Vagina (tissue), 2 donors: ENCODE measurements around the gene BBS5. TPM values are rescaled to one million over a fixed set of nuclear protein-coding genes. Genes with fewer than 3 reads are reported as not detected.

Experiments
- DNase-seq, 2 donors: peaks; one replicate each; pipeline ENCODE4 v3.0.0-alpha.2; 2017; ENCODE audit errors: extremely low spot score in 2 of 2
- H3K27ac ChIP-seq: fragments of 200-600 bp; sonication (generic); one replicate; pipeline ENCODE4 v1.5.1; 2019
- H3K27me3 ChIP-seq: fragments of 200-600 bp; sonication (generic); one replicate; pipeline ENCODE4 v1.5.1; 2019
- H3K36me3 ChIP-seq, 2 donors: fragments of 200-600 bp; sonication (generic); one replicate each; pipeline ENCODE4 v1.5.1; 2017 to 2019
- H3K4me1 ChIP-seq: fragments of 200-600 bp; sonication (generic); one replicate; pipeline ENCODE4 v1.5.1; 2019
- H3K4me3 ChIP-seq, 2 donors: fragments of 200-600 bp; sonication (generic); 1 replicate in 1 of 2; 2 replicates in 1 of 2; pipeline ENCODE4 v1.5.1; 2016 to 2019
- H3K9me3 ChIP-seq: fragments of 200-600 bp; sonication (generic); one replicate; pipeline ENCODE4 v1.5.1; 2019
- CTCF ChIP-seq, 3 experiments: fragments of 450-650 bp in 2 of 3; fragments of 200-600 bp in 1 of 3; sonication (generic) in 1 of 3; IDR thresholded peaks; one replicate each; pipeline ENCODE4 v1.5.1; 2017 to 2019; ENCODE audit warnings: antibody characterized with exemption in 3 of 3, mild to moderate bottlenecking in 2 of 3, moderate library complexity in 2 of 3
- POLR2A ChIP-seq, 2 donors: fragments of 450-650 bp; IDR thresholded peaks; one replicate each; pipeline ENCODE4 v1.6.1; 2017; ENCODE audit warnings: antibody characterized with exemption in 2 of 2, mild to moderate bottlenecking in 2 of 2, moderate library complexity in 2 of 2
- POLR2AphosphoS5 ChIP-seq, 2 donors: sonication (generic); formaldehyde crosslinking; IDR thresholded peaks; one replicate each; pipeline ENCODE4 v1.9.0; 2017; ENCODE audit warnings: antibody characterized with exemption in 2 of 2, mild to moderate bottlenecking in 2 of 2, low read depth in 1 of 2; ENCODE audit not compliant: insufficient read depth in 1 of 2
- intact Hi-C: fragments of 100-400 bp; cut with DNase I; formaldehyde crosslinking; loops from one replicate; pipeline ENCODE4 v1.15.1; 2023
- total RNA-seq: library from RNA; depleted of rRNA; stranded (reverse); fragments of >200 nt; gene quantifications from one replicate; pipeline ENCODE4 v1.2.3, GENCODE V29; 2016

BBS5 gene
- total RNA-seq, 1 donor from 2014 or later = 4.7 TPM

- no peak for TF ChIP-seq CTCF (IDR thresholded peaks at IDR 0.05)
- intact Hi-C loops = no loop called here
- no peaks in the 10 kb centered on the region for H3K27me3 ChIP-seq
- no peak overlapping the region for H3K27ac ChIP-seq
- peaks cover 12% of the 10 kb centered on the region for H3K4me1 ChIP-seq
- DNase-seq = no peak
- H3K4me3 ChIP-seq = no peak overlapping the region
- H3K9me3 ChIP-seq = no peaks in the 10 kb centered on the region
- no peaks in the 10 kb centered on the region for H3K36me3 ChIP-seq
Measured at GRCh38 chr2:169476459-169476858, 2.8 kb upstream of the BBS5 start.

GRCh38 chr2:169478339-169478738 lies 955 bp upstream of the BBS5 start:
- Histone ChIP-seq H3K4me3 (no peak overlapping the region), H3K27me3 (no peaks in the 10 kb centered on the region), H3K9me3 (no peaks in the 10 kb centered on the region), H3K27ac (no peak overlapping the region), H3K36me3 (peaks cover 0 to 5% of the 10 kb centered on the region in 2 donors), H3K4me1 (peaks cover 12% of the 10 kb centered on the region)
- no peak for DNase-seq
- intact Hi-C loops = no loop called here
- TF ChIP-seq POLR2AphosphoS5 (IDR thresholded peaks at IDR 0.05; ENCODE audit: insufficient read depth in 1 of 2, low read depth in 1 of 2) = no peak
- TF ChIP-seq CTCF (IDR thresholded peaks at IDR 0.05) = no peak
- no peak for TF ChIP-seq POLR2A (IDR thresholded peaks at IDR 0.05)

GRCh38 chr2:169478745-169479256 lies 493 bp upstream of the BBS5 start:
- Histone ChIP-seq H3K27ac (peak overlapping the region; percentile 75), H3K36me3 (peaks cover 0 to 5% of the 10 kb centered on the region in 2 donors), H3K4me1 (peaks cover 12% of the 10 kb centered on the region), H3K9me3 (no peaks in the 10 kb centered on the region), H3K27me3 (no peaks in the 10 kb centered on the region), H3K4me3 (peak overlapping the region; percentile 58 to 75)
- no peak for DNase-seq
- TF ChIP-seq CTCF (IDR thresholded peaks at IDR 0.05) (no peak), POLR2A (IDR thresholded peaks at IDR 0.05) (no peak), POLR2AphosphoS5 (IDR thresholded peaks at IDR 0.05; ENCODE audit: insufficient read depth in 1 of 2, low read depth in 1 of 2) (no peak)
- intact Hi-C loops = no loop called here

GRCh38 chr2:169480079-169480465 lies 778 bp downstream of the BBS5 start:
- Histone ChIP-seq H3K27me3 (no peaks in the 10 kb centered on the region), H3K36me3 (peaks cover 0 to 10% of the 10 kb centered on the region in 2 donors), H3K4me1 (peaks cover 12% of the 10 kb centered on the region), H3K9me3 (no peaks in the 10 kb centered on the region), H3K4me3 (peak overlapping the region; percentile 58 to 75), H3K27ac (peak overlapping the region; percentile 75)
- TF ChIP-seq CTCF (IDR thresholded peaks at IDR 0.05) (no peak), POLR2A (IDR thresholded peaks at IDR 0.05) (no peak), POLR2AphosphoS5 (IDR thresholded peaks at IDR 0.05; ENCODE audit: insufficient read depth in 1 of 2, low read depth in 1 of 2) (no peak)
- intact Hi-C loops = no loop called here
- no peak for DNase-seq

- Histone ChIP-seq H3K4me3 (no peak overlapping the region), H3K36me3 (peaks cover 0 to 20% of the 10 kb centered on the region in 2 donors), H3K27ac (no peak overlapping the region), H3K9me3 (no peaks in the 10 kb centered on the region), H3K27me3 (no peaks in the 10 kb centered on the region), H3K4me1 (peaks cover 5% of the 10 kb centered on the region)
- no peak for DNase-seq
- intact Hi-C loops = no loop called here
- TF ChIP-seq CTCF (IDR thresholded peaks at IDR 0.05) (no peak), POLR2AphosphoS5 (IDR thresholded peaks at IDR 0.05; ENCODE audit: insufficient read depth in 1 of 2, low read depth in 1 of 2) (no peak), POLR2A (IDR thresholded peaks at IDR 0.05) (no peak)
Measured at GRCh38 chr2:169485650-169486138, 6.4 kb downstream of the BBS5 start.
